ENCODE data around the gene SLC22A13. TPM values are rescaled to one million over a fixed set of nuclear protein-coding genes. Genes with fewer than 3 reads are reported as not detected.

Gene SLC22A13
- total RNA-seq, 2 experiments from 2014 or later, result 0.12 TPM; not detected in 1

Other genes with a start within 250 kb of the SLC22A13 start
- 10 to 100 TPM; 17.3 to 17.6 TPM for gene PLCD1, start 236.2 kb upstream of the SLC22A13 start, total RNA-seq
- gene DLEC1, start 226.6 kb upstream of the SLC22A13 start, total RNA-seq, result 1 to 10 TPM in 1 of 2 experiments, under 1 TPM in 1; 0.70 to 1.1 TPM
- 10 to 100 TPM; 55.5 to 57.7 TPM for gene ACAA1, start 128.7 kb upstream of the SLC22A13 start, total RNA-seq
- gene MYD88, start 127.2 kb upstream of the SLC22A13 start, total RNA-seq, result 10 to 100 TPM; 32.3 to 34.8 TPM
- 10 to 100 TPM; 47.5 to 48.5 TPM for gene OXSR1, start 100.3 kb upstream of the SLC22A13 start, total RNA-seq
- gene SLC22A14, start 16.5 kb downstream of the SLC22A13 start, total RNA-seq, result not detected
- 1 to 10 TPM; 4.8 to 4.9 TPM for gene XYLB, start 81.0 kb downstream of the SLC22A13 start, total RNA-seq
- gene ACVR2B, start 188.1 kb downstream of the SLC22A13 start, total RNA-seq, result 1 to 10 TPM; 7.1 to 7.8 TPM
- gene EXOG, start 230.5 kb downstream of the SLC22A13 start, total RNA-seq, result 10 to 100 TPM; 11.7 to 13.0 TPM

Measured in activated CD4-positive, alpha-beta memory T cell treated with anti-CD3 and anti-CD28 coated beads for 36 hours (primary cell).